ENCODE measurements around the gene CT45A8.
"Not testable (repeated sequence)": the region's sequence is repeated elsewhere in the genome, so short reads cannot be mapped to it uniquely, and the experiment has no call there.

CT45A8 gene, protein sequence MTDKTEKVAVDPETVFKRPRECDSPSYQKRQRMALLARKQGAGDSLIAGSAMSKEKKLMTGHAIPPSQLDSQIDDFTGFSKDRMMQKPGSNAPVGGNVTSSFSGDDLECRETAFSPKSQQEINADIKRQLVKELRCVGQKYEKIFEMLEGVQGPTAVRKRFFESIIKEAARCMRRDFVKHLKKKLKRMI

DNA sequence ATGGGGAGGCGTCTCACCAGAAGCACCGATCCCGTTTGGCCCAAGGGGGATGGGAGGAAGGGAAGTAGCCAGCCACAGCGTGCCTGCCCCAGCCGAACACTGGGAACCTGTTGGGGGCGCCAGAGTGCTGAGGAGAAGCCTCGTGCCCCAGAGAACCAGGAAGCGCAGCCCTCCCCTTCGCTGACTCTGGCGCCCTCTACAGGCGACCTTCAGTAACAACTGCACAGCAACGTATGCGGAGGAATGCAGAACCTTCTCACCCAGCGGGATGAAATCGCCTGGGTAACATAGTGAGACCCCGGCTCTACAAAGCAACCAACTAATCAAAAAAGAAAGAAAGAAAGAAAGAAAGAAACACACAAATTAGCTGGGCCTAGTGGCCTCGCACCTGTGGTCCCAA is at the start of gene CT45A8:
TSS of gene CT45A8 (minus strand) at position 101 of the 400 bp plus-strand sequence. CDS start 3,755 bp downstream, outside the sequence.
- not testable (repeated sequence) for DNase-seq (ENCODE audit: extremely low read depth, low read depth)

GRCh38 chrX:135893294-135893817 is 39.0 kb upstream of the CT45A8 start, which contains the start of the genes CT45A10 and SAGE1:
CT45A10 (minus strand) TSS chrX:135893444; CDS start chrX:135885344, 8,100 bp downstream.
SAGE1 (plus strand) TSS chrX:135893716; CDS start chrX:135896243, 2,527 bp downstream.
- no peak for TF ChIP-seq CTCF (IDR thresholded peaks at IDR 0.05; ENCODE audit: low read depth, low read length)
- no peak for DNase-seq (ENCODE audit: extremely low read depth, low read depth)

DNA sequence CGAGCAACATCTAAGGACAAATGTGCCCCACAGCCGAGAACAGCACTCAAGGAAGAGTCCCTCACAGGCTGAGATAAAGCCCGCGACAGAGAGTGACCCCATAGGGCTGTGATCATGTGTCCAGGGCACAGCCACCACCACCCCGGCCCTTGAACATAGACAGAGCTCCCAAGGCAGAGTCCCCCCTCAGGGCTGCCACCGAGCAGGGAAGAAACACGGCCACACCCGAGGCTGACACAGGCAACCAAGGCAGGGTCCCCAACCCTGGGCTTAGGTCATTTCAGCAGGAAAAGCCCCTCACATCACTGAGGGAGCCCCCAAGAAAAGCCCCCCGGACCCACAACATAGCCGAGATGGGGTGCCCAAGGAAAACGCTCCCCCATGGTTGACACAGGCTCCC is 38.4 kb upstream of the CT45A8 start:
- DNase-seq (ENCODE audit: extremely low read depth, low read depth), result no peak
- no peak for TF ChIP-seq CTCF (IDR thresholded peaks at IDR 0.05; ENCODE audit: low read depth, low read length)

DNA sequence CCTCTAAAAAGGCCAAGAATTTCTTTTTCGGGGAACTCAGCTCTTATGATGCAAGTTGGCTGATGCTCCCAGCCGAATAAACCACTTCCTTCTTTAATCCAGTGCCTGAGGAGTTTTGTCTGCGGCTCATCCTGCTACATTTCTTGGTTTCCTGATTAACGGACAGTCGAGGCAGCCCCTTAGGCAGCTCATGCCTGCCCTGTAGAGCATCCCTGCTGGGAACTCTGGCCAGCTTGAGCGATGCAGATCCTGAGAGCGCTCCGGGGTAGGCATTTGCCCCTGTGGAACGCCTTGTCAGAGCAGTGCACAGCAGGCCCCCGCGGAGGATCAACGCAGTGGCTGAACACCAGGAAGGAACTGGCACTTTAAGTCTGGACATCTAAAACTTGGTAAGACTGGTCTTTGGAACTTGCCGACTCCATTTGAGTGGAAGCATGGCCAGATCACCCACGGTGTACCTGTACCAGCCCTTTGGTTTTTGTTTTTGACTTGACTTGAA is 35.8 kb upstream of the CT45A8 start:
- no peak for TF ChIP-seq CTCF (IDR thresholded peaks at IDR 0.05; ENCODE audit: low read depth, low read length)
- no peak for DNase-seq (ENCODE audit: extremely low read depth, low read depth)

GRCh38 chrX:135888976-135889375 is 34.6 kb upstream of the CT45A8 start:
- DNase-seq (ENCODE audit: extremely low read depth, low read depth), result not testable (repeated sequence)

DNA sequence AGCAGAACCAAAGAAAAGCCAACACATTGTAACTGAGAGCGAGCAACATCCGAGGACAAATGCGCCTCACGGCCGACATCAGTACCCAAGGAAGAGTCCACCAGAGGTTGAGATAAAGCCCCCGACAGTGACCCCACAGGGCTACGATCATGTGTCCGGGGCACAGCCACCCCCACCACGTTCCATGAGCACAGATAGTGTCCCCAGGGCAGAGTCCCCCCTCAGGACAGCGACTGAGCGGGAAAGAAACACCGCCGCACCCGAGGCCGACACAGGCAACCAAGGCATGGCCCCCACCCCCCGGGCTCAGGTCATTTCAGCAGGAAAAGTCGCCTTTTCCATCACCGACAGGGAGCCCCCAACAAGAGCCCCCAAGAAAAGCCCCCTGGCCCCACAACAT is 33.9 kb upstream of the CT45A8 start:
- not testable (repeated sequence) for DNase-seq (ENCODE audit: extremely low read depth, low read depth)

- DNase-seq (ENCODE audit: extremely low read depth, low read depth), result not testable (repeated sequence)
Observed at GRCh38 chrX:135882741-135883140, 28.4 kb upstream of the CT45A8 start.

DNA sequence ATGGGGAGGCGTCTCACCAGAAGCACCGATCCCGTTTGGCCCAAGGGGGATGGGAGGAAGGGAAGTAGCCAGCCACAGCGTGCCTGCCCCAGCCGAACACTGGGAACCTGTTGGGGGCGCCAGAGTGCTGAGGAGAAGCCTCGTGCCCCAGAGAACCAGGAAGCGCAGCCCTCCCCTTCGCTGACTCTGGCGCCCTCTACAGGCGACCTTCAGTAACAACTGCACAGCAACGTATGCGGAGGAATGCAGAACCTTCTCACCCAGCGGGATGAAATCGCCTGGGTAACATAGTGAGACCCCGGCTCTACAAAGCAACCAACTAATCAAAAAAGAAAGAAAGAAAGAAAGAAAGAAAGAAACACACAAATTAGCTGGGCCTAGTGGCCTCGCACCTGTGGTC is 17.4 kb upstream of the CT45A8 start, which contains the start of gene CT45A9:
TSS of gene CT45A9 (minus strand) at position 101 of the 400 bp plus-strand sequence. CDS start 3,751 bp downstream, outside the sequence.
- not testable (repeated sequence) for DNase-seq (ENCODE audit: extremely low read depth, low read depth)

GRCh38 chrX:135837180-135837579 is 17.2 kb downstream of the CT45A8 start, which contains the start of gene CT45A7:
CT45A7 (minus strand) TSS chrX:135837280; CDS start chrX:135833533, 3,747 bp downstream.
- not testable (repeated sequence) for DNase-seq (ENCODE audit: extremely low read depth, low read depth)

DNA sequence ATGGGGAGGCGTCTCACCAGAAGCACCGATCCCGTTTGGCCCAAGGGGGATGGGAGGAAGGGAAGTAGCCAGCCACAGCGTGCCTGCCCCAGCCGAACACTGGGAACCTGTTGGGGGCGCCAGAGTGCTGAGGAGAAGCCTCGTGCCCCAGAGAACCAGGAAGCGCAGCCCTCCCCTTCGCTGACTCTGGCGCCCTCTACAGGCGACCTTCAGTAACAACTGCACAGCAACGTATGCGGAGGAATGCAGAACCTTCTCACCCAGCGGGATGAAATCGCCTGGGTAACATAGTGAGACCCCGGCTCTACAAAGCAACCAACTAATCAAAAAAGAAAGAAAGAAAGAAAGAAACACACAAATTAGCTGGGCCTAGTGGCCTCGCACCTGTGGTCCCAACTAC is 34.4 kb downstream of the CT45A8 start, which contains the start of gene CT45A2:
TSS of gene CT45A2 (minus strand) at position 101 of the 400 bp plus-strand sequence. CDS start 3,747 bp downstream, outside the sequence.
- not testable (repeated sequence) for DNase-seq (ENCODE audit: extremely low read depth, low read depth)

GRCh38 chrX:135802687-135803086 is 51.7 kb downstream of the CT45A8 start, which contains the start of gene CT45A6:
CT45A6 (minus strand) TSS chrX:135802787; CDS start chrX:135798993, 3,794 bp downstream.
- not testable (repeated sequence) for DNase-seq (ENCODE audit: extremely low read depth, low read depth)

Data from AG09319 (cell line).